ENCODE data around the gene AANAT. TPM values are rescaled to one million over a fixed set of nuclear protein-coding genes. Genes with fewer than 3 reads are reported as not detected.

AANAT gene
- total RNA-seq, 1 donor from 2014 or later, result not detected

- intact Hi-C loops (cut with micrococcal nuclease), result no loop called here
Measured at GRCh38 chr17:76484228-76484725, 16.9 kb downstream of the AANAT start.

GRCh38 chr17:76485569-76485968 lies 18.2 kb downstream of the AANAT start:
- intact Hi-C loops (cut with micrococcal nuclease), result no loop called here

GRCh38 chr17:76487451-76488192 lies 20.2 kb downstream of the AANAT start:
- intact Hi-C loops (cut with micrococcal nuclease), result no loop called here

- intact Hi-C loops (cut with micrococcal nuclease), result no loop called here
Measured at GRCh38 chr17:76490112-76490710, 22.8 kb downstream of the AANAT start.

- intact Hi-C loops (cut with micrococcal nuclease), result no loop called here
Measured at GRCh38 chr17:76491271-76492122, 24.1 kb downstream of the AANAT start.

GRCh38 chr17:76492123-76492988 lies 25.0 kb downstream of the AANAT start:
- intact Hi-C loops (cut with micrococcal nuclease), result no loop called here

GRCh38 chr17:76492989-76493501 lies 25.6 kb downstream of the AANAT start:
- intact Hi-C loops (cut with micrococcal nuclease), result loop anchor here (1.0 kb wide), 1 partner anchor 8 kb away; the partner anchor contains the start of gene RHBDF2

GRCh38 chr17:76493505-76494167 lies 26.2 kb downstream of the AANAT start:
- intact Hi-C loops (cut with micrococcal nuclease), result loop anchor here (1.0 kb wide), 1 partner anchor 8 kb away; the partner anchor contains the start of gene RHBDF2

GRCh38 chr17:76495663-76496400 lies 28.4 kb downstream of the AANAT start:
- intact Hi-C loops (cut with micrococcal nuclease), result no loop called here

- intact Hi-C loops (cut with micrococcal nuclease), result no loop called here
Measured at GRCh38 chr17:76496464-76496863, 29.1 kb downstream of the AANAT start.

- intact Hi-C loops (cut with micrococcal nuclease), result no loop called here
Measured at GRCh38 chr17:76497699-76497978, 30.2 kb downstream of the AANAT start.

GRCh38 chr17:76497979-76498875 lies 30.8 kb downstream of the AANAT start:
- intact Hi-C loops (cut with micrococcal nuclease), result no loop called here

GRCh38 chr17:76498876-76499251 lies 31.5 kb downstream of the AANAT start:
- intact Hi-C loops (cut with micrococcal nuclease), result no loop called here

- intact Hi-C loops (cut with micrococcal nuclease), result no loop called here
Measured at GRCh38 chr17:76499267-76499667, 31.9 kb downstream of the AANAT start.

- intact Hi-C loops (cut with micrococcal nuclease), result no loop called here
Measured at GRCh38 chr17:76500074-76500746, 32.8 kb downstream of the AANAT start.

GRCh38 chr17:76500747-76501017 lies 33.3 kb downstream of the AANAT start:
- intact Hi-C loops (cut with micrococcal nuclease), result loop anchor here (1.0 kb wide), 2 partner anchors 7 to 47 kb away; partner anchors contain the start of gene UBE2O

- intact Hi-C loops (cut with micrococcal nuclease), result loop anchor here (1.0 kb wide), 2 partner anchors 8 to 48 kb away; partner anchors contain the start of gene UBE2O
Measured at GRCh38 chr17:76501018-76501826, 33.8 kb downstream of the AANAT start, which contains the start of gene RHBDF2. TSS of gene RHBDF2 (minus strand) at chr17:76501423. CDS start at chr17:76481524, 19,899 bp downstream.

Measured in T-helper 2 cell treated with Interferon-gamma antibody and Interleukin-4, amounts not matched to agents 100 ng/mL and 5 ng/mL, for 36 hours (primary cell).